DOHH2 (cell line): Measurements from ENCODE around the gene LRRN2.

Experiments used
- EZH2phosphoT487 ChIP-seq: fragments of 200-600 bp; sonication (generic); IDR thresholded peaks from 2 replicates; pipeline ENCODE4 v1.6.1; 2017; ENCODE audit warnings: borderline replicate concordance, mild to moderate bottlenecking, antibody characterized with exemption, low read length, moderate library complexity, mixed read lengths
- TF ChIP-seq, protein P1 (sequence below): fragments of 200-600 bp; sonication (generic); IDR thresholded peaks from one replicate; pipeline ENCODE4 v1.5.1; 2014; ENCODE audit warnings: antibody characterized with exemption, mild to moderate bottlenecking, low read depth, low read length; ENCODE audit not compliant: poor library complexity, severe bottlenecking

DNA sequence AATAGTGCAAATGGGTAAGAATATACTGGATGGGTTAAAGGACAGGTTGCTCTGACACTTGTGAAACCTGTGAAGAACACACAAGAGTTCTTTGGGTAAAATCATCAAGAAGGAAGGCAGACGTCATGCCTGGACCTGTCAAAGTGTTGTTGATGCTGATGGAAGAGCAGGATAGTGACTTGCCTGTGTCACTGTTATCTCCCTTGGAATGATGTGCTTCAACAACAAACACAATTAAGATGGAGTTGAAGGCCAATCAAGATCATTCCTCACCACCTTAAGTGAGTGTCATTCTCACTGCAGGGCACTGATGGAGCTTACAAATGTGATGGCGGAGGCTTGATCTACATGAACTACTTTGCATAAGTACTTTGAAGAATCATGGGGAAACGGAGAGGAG is 73.2 kb downstream of the LRRN2 start:
- TF ChIP-seq, protein P1, sequence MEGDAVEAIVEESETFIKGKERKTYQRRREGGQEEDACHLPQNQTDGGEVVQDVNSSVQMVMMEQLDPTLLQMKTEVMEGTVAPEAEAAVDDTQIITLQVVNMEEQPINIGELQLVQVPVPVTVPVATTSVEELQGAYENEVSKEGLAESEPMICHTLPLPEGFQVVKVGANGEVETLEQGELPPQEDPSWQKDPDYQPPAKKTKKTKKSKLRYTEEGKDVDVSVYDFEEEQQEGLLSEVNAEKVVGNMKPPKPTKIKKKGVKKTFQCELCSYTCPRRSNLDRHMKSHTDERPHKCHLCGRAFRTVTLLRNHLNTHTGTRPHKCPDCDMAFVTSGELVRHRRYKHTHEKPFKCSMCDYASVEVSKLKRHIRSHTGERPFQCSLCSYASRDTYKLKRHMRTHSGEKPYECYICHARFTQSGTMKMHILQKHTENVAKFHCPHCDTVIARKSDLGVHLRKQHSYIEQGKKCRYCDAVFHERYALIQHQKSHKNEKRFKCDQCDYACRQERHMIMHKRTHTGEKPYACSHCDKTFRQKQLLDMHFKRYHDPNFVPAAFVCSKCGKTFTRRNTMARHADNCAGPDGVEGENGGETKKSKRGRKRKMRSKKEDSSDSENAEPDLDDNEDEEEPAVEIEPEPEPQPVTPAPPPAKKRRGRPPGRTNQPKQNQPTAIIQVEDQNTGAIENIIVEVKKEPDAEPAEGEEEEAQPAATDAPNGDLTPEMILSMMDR = no peak
- TF ChIP-seq EZH2phosphoT487 = no peak
